Activated T-cell treated with anti-CD3 and anti-CD28 coated beads, Interleukin-2, amount 50 U/mL, for 1 hour (primary cell): ENCODE data around the gene CD177.
"Not testable (repeated sequence)": the region's sequence is repeated elsewhere in the genome, so short reads cannot be mapped to it uniquely, and the experiment has no call there.

ENCODE experiments used
- DNase-seq: peaks from one replicate; pipeline ENCODE4 v3.0.0-alpha.2; 2020

Gene CD177

GRCh38 chr19:43336508-43336907 is 17.0 kb upstream of the CD177 start:
- not testable (repeated sequence) for DNase-seq

GRCh38 chr19:43337737-43338136 is 15.7 kb upstream of the CD177 start:
- DNase-seq: no peak

DNA sequence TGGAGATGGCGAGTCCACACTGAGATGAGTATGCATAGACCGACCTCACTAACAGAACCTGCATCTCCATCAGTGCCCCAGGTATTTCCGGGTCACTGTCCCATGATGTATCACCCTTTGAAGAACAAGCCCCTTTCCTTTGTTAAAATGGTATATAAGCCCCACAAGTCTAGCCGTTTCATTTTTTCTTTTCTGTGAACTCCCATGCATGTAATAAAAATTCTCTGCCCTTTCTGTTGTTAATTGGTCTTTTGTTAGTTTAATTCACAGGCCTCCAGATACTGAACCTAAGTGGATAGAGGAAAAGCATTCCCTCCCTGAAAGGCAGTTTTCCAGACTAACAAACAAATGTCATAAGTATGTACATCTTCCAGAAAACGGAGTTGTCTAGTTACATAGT is 15.0 kb upstream of the CD177 start:
- no peak for DNase-seq

GRCh38 chr19:43339243-43339930 is 14.1 kb upstream of the CD177 start:
- not testable (repeated sequence) for DNase-seq

- DNase-seq: not testable (repeated sequence)
These were observed 13.4 kb upstream of the CD177 start for GRCh38 chr19:43340101-43340500.

DNA sequence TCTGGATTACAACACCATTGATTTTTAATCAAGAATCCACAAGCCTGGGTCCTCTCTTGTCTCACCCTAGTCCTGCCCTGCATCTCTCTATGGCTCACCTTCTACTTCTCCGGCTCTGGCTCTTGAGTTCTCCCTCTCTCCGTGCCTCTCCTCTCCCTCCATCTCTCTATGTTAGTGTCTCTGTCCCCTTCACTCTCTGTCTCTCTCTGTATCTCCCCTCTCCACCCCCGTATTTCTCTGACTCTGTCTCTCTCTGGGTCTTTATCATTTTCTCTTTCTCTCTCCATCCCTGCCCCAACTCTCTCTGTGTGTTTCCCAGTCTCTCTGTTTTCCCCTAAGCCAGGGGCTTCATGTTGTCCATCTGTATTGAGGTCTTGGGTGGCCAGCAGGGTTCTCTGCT is 12.4 kb upstream of the CD177 start:
- DNase-seq: not testable (repeated sequence)

- not testable (repeated sequence) for DNase-seq
These were observed 11.4 kb upstream of the CD177 start for GRCh38 chr19:43342104-43342503.

GRCh38 chr19:43344347-43344925 is 9.1 kb upstream of the CD177 start:
- not testable (repeated sequence) for DNase-seq

GRCh38 chr19:43349813-43350212 is 3.7 kb upstream of the CD177 start:
- DNase-seq: not testable (repeated sequence)

DNA sequence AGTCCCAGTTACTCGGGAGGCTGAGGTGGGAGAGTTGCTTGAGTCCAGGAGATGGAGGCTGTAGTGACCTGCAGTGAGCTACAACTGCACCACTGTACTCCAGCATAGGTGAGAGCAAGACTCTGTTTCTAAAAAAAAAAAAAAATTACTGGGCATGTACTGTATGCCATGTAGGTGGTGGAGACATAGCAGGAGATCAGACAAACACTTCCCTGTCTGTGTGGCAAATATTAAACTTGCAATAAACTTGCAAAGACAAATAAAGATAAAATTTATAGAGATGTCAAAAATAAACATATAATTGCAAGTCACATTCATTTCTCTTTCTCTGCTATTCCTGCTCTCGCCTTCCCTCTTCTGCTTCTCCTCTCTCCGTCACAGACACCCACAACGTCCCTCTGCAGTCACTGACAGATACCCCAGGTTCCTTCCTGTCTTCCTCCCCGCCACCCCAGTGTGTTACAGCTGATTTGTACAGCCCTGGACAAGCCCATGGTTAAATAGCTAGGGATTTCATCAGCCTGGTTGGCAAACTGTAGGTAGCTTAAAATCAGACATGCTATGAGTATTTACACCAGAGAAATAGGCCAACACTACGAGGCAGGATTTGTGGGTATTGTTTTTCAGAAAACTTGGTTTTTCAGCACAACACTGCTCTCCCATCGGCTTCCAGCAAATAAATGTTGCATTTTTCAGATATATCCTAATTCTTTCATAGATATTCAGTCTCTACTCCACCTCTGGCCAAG is 1.3 kb upstream of the CD177 start:
- no peak for DNase-seq

DNA sequence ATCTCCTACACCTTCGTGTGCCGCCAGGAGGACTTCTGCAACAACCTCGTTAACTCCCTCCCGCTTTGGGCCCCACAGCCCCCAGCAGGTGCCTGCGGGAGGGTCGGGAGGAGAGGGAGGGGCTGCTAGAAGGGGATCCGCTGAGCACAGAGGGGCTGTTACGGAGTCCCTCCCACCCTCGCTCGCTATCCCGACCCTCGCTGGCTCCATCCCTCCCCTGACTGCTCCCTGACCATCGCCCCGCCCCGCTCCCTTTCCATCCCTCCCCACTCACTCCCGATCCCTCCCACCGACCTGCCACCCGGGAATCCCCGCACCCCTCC is 780 bp downstream of the CD177 start:
- no peak for DNase-seq

GRCh38 chr19:43356749-43357148 is 3.3 kb downstream of the CD177 start:
- DNase-seq: not testable (repeated sequence)

- no peak for DNase-seq
These were observed 8.7 kb downstream of the CD177 start for GRCh38 chr19:43362179-43362578.

- DNase-seq: no peak
These were observed 9.3 kb downstream of the CD177 start for GRCh38 chr19:43362745-43363144.

GRCh38 chr19:43365677-43366076 is 12.2 kb downstream of the CD177 start:
- not testable (repeated sequence) for DNase-seq

DNA sequence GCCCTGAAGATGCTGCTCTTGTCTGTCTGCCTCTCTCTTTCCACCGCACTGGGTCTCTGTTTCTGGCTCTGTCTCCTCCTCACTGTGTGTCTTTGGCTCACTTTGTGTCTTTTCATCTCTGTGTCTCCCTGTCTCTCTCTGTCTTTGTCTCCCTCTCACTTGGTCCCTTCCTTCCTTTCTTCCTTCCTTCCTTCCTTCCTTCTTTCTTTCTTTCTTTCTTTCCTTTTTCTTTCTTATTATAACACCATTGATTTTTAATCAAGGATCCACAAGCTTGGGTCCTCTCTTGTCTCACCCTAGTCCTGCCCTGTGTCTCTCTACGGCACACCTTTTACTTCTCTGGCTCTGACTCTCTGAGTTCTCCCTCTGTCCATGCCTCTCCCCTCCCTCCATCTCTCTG is 14.3 kb downstream of the CD177 start:
- DNase-seq: no peak

DNA sequence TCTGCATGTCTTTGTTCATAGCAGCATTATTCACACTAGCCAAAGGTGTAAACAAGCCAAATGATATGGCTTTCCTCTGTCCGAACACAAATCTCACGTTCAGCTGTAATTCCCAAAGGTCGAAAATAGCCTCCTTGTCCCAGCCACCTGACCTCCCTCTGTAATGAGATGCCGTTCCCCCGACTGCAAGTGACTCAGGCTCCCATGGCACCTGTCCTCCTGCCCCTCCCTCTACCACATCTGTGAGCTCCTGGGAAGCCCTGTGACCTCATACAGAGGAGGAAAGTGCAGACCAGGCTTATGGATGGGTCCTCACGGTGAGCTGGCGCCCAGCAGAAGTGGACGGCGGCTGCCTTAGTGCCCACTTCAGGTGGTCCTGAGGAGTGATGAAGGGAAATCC is 15.4 kb downstream of the CD177 start:
- DNase-seq: not testable (repeated sequence)

- no peak for DNase-seq
These were observed 18.4 kb downstream of the CD177 start for GRCh38 chr19:43371909-43372308.

DNA sequence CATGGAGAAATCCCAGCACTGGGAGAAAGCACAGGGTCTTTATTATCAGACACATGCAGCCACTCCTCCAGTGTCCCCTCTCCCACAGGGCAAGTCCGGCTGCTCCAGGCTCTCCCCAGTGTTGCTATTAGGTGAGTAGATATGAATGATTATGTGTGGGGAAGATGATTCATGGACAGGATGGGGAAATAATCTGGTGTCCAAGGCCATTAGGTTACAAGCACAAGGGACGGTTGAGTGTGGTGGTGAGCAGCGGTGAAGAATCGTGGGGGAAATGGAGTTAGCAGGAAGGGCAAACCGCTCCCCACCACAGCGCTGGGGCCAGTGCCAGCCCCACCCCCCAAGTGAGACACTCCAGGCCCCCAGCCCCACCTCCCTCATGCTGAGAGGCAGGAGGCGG is 19.0 kb downstream of the CD177 start:
- DNase-seq: no peak

- DNase-seq: not testable (repeated sequence)
These were observed 24.1 kb downstream of the CD177 start for GRCh38 chr19:43377624-43378023.

DNA sequence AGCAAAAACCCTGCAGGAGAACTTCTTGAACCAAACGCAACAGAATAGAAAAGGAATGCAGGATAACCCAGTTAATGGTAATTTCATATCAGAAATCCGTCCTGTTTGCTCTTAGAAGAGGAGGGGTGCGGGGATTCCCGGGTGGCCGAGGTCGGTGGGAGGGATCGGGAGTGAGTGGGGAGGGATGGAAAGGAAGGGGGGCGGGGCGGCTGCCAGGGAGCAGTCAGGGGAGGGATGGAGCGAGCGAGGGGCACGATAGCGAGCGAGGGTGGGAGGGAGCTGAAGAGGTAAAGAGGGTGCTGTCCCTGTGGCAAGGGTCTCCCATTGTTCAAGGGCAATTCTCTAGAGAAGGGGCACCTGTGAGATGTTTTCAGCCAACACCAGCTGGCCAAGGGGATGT is 26.5 kb downstream of the CD177 start:
- DNase-seq: no peak

- DNase-seq: no peak
These were observed 27.4 kb downstream of the CD177 start for GRCh38 chr19:43380771-43381386.

DNA sequence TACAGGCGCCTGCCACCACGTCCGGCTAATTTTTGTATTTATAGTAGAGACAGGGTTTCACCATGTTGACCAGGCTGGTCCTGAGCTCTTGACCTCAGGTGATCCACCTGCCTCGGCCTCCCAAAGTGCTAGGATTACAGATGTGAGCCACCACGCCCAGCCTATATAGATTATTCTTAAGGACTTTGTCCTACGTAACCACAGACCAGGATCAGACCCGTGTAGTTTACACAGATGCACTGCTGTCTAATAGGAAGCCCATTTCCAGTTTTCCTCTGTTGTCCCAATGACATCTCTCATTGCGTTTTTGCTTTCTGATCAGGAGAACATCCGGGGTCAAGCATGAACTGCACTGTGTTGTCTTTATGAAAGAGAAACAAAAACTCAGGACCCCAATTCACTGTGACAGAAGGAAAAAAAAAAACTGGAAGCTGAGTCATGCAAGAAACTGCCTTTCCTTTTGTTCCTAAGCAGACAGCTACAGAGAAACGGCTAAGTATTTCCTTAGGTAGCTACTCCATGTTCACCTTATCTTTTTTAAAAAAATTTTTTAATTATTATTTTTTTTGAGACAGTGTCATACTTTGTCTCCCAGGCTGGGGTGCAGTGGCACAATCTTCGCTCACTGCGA is 29.2 kb downstream of the CD177 start:
- DNase-seq: not testable (repeated sequence)
